Measurements from ENCODE around the gene TBX15.
"Not testable (repeated sequence)": the region's sequence is repeated elsewhere in the genome, so short reads cannot be mapped to it uniquely, and the experiment has no call there.

Gene TBX15

DNA sequence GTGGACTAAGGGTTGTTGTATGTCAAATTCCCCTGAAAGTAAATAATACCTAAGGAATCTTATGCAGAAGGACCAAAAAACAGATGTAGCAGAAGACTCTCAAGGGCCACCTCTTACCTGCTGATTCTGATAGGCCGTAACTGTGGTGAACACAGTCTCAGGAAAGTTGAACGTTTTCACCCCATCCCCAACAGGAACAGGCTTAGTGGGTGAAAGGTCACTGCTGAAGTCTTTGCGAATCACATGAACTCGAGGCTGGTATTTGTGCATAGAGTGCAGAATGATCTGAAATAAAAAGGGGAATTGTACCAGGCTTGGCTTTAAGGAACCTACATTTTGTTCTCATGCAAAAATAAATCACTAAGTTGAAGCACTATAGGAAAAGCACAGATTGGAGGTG lies 64.8 kb downstream of the TBX15 start:
- no peak for DNase-seq

DNA sequence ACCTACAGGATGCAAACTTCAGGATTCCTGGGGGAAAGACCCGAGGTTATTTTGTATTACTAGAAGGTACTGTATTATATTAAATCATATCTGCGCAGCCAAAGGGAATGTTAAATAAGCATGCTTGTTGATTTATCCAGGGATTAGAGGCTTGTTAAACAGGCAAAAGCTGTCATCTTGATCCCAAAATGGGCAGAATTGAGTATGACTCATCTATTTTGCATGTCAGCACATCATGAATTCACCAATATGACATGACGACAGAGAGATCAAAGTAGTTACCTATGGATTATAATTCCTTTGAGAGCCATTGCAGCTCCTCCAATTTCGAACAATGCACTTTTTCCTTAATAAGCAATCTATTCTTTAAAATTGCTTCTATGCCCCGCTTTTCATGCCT lies 66.1 kb downstream of the TBX15 start:
- no peak for DNase-seq

DNA sequence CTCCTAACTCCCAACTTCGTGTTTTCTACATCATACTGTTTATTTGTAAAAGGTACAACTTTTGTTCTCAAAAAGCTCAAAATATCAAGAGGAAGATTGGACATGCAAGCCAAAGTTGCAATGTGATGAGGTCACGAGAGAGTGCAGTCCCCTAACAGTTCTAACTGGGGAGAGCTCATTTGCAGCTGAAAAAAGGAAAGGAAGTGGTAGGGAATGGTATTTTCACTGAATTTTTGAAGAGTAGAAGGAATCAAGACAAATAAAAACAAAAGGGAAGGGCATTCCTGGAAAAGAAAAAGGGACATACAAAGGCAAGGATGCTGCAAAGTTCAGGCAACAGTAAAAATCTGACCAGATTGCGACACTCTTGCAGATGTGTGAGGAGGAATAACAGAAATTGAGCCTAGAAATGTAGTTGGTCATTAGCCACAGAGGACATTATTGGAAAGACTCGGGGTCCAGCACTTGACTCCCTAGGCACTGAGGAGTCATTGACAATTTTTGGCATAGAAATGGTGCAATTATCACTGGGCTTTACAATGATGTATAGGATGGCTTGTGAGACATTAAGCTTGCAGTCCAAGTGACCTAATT lies 67.9 kb downstream of the TBX15 start:
- DNase-seq, result peak; percentile 12

DNA sequence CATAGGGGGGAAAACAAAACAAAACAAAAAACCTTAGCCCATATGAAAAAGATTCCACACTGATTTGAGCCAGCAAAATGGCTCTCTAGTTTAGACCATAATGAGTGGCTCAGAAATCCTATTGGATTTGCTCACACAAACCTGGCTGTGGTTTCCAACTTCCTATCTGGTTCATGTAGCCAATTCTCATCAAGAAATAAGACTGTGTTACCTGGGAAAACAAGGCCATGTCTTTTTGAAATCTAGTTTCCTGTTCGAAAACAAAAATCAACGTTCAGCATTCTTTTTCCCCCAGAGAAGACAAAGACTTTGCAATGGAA lies 69.2 kb downstream of the TBX15 start:
- no peak for DNase-seq

GRCh38 chr1:118918230-118918939 lies 69.8 kb downstream of the TBX15 start:
- no peak for DNase-seq

DNA sequence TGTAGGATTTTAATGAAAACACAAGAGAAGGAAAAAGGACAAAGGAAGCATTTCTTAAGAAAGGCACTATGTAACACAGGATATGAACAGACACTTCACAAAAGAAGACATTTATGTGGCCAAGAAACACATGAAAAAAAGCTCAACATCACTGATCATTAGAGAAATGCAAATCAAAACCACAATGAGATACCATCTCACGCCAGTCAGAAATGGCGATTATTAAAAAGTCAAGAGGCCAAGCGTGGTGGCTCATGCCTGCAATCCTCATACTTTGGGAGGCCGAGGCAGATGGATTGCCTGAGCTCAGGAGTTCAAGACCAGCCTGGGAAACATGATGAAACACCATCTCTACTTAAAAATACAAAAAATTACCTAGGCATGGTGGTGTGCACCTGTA lies 71.8 kb downstream of the TBX15 start:
- not testable (repeated sequence) for DNase-seq

DNA sequence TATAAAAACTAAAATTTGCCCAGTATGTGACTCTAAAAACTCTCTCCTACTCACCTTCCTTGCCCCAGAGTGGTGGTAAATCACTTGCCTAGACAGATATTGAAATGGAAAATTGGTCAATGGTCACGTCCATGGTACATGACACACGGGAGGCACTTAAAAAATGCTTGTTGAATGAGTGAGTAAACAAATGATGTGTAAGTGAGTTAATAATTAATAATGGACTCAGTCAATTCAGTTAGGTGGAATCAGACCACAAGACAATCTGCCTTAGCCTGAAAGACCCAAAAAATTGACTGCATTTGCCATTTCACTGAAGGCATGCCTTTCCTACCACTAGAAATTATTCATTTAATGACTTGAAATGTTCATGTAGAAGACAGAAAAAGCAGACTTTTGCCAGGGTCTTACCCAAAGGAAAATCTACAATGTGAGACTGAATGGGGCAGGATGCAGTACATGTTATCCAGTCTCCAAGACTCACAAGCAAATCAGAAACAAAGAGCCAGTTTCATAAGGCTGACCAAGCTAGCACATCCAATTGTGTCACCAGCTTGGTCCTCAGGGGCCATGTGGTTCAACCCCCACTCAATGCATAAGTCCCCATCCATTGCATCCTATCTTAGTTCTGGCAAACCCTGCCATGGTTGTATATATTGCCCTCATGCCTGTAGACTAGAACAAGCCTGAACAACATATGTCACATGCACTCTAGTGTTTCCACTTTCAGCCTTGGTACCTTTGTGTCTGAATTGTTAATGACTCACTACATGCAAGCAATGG lies 73.6 kb downstream of the TBX15 start:
- no peak for DNase-seq

DNA sequence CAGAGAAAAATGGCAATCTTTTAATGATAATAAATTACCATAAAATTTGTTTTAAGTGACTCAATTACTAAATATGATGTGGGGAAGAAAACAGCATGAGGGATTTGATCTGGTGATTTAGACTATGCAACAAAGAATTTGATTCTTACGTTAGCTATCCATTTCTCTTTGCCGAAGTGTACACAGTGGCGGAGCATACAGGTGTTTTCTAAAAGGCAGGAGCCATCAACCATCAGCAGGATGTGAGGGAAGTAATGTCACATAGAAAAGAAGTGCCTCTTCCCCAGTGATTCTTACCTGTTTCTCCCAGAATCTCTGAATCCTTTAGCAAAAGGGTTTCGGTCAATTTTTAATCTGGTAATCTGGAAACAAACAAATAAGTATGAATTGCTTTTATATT lies 74.3 kb downstream of the TBX15 start:
- DNase-seq, result no peak

DNA sequence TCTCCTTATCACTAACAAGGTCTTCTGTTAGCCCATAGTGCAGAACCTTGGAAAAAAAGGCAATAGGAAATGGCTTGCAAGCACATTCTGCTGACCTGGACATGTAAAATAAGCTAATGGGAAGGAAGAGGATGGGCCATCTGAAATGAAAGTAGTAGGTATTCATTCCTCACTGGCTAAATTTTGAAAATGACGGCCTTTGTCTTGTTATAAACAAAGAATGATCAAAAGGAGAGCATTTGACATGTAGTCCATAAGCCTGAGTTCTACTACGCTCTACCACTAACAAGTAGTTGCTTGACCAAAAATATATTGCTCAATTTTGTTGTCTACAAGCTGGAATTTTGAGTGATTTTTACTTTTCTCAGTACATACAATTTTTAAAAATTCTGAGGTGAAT lies 75.6 kb downstream of the TBX15 start:
- DNase-seq, result no peak

DNA sequence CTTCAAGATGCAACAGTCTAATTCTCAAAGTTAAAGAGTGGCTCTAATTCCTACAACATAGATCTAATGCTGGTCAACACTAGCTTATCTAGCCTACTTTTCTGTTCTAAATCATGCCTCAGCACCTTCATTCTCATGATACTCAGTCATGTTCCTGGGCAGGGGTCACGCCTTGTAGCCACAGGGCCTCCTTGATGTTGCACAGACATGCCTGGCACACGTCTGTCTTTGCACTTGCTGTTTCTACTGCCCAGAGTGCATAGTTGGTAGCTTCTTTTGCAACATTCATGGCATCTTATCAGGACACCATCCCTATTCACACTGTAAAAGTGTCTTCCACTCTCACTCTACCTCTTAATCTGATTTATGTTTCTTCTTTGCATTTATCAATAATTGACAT lies 76.6 kb downstream of the TBX15 start:
- DNase-seq, result no peak

DNA sequence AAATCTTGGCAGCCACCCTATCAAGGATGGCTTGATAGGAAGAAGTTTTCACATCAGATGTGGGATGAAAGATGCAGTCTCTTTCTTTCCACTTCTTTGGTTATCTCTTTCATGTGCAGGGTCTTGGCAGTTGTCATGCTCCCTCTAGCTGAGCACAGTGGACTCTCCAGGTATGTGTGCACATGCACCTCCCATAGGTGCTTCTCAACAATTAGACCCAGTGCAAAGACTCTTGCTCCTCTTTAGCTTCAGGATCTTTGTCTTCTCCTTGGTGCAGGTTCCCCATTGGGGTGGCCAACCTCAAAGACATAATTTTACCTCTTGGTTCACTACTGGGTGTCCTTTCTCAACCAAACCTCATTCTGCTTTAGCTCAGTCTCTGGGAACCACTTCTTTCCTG lies 80.7 kb downstream of the TBX15 start:
- DNase-seq, result no peak

GRCh38 chr1:118905671-118906070 lies 82.5 kb downstream of the TBX15 start:
- DNase-seq, result no peak

DNA sequence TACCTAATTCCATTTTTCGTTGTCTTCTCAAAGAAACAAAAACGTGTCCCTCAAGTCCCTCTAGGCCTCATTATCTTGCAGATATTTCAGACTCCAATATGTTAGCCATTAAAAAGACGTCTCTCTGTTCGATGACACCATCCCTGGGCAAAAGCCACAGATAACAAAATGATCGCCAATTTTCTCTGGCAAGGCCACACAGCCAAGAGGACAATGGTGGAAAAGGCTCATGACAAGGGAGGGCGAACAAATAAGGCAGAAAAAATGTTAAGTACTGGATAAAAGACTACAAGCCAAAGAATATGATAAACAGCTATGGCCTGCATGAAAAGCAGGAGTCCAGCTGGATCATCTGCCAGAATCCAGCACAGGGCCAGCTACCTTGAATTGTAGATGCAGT lies 82.9 kb downstream of the TBX15 start:
- no peak for DNase-seq

GRCh38 chr1:118902711-118903191 lies 85.4 kb downstream of the TBX15 start:
- peak; percentile 47 for DNase-seq

DNA sequence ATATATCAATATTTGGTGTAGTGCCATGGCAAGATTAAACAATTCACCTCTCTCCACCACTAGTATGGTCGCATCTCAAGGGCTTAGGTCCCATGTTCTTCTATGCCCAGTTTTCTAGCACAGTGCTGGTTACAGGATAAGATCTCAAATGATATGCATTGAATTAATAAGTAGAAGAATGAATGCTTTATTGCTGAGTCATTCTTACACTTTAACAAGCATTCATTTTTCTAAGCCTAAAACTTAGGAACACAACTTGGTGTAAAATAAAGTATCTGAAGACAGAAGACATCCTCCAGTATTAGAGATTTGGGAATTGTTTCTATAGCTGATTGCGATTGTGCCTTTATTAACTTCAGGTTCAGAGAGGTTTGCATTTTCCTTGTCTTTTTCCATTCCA lies 85.8 kb downstream of the TBX15 start:
- no peak for DNase-seq

DNA sequence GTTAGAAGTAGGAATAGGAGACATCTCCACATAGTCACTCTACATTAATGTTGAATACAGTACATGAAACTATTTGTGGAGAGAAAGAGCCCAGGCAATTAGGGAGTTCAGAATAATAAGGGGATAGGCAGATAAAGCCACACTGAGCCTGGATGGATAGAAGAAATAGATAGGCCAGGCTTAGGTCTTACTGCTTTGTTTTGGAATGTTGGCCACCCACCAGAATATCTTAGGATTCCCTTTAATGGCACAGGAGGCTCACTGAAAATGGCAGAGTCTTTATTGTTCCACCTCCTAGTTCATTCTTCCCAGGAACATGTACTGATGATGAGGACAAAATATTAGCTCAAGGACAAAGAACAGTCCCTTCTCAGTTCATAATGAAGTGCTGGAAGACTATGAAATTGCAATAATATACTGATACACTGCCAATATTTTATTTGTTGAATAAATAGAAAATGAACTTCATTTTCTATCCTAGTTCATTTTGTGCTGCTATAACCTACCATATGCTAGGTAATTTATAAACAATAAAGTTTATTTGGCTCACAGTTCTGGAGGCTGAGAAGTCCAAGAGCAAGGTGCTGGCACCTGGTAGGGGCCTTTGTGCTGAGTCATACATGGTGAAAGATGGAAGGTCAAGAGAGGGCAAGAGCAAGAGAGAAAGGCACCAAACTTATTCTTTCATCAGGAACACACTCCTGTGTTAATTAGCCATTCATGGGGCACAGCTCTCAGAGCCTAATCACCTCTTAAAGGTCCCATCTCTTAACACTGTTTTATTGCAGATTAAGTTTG lies 87.3 kb downstream of the TBX15 start:
- DNase-seq, result no peak

DNA sequence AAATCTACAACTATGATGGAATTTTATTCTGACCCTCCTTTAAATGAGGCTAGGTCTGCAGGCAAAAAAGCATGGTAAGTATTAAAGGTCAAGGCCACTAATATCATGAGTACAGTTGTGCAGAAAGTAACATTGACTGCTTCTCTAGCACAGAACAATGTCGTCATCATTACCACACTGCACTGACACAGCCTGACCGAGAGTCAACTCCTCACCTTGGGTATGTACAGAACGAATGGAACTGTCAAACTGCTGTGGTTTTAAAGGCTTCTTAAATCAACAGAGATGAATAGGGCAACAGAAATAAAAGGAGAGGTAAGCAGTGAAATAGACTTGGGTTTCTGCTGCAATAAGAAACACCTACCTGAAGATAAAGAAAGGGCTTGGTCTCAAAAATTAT lies 88.8 kb downstream of the TBX15 start:
- DNase-seq, result no peak

- no peak for DNase-seq
Measured at GRCh38 chr1:118898712-118899111, 89.4 kb downstream of the TBX15 start.

- no peak for DNase-seq
Measured at GRCh38 chr1:118896416-118896815, 91.7 kb downstream of the TBX15 start.

DNA sequence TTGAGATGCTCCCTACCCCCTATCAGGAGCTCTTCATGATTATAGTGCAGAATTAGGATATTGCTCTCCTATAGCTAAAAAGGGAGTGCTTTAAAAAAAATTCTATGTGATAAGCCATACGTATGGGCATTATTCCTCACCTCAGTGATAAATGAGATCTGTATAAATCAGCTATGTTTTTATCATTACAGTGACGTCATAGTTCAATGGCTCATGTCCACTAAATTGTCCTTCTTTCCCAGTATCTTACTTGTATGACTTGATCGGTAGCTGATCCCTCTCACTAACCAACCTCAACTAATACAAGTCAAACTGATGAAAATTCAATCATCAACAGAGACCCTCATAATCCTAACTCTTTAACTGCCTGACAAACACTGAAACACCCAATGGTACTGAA lies 93.3 kb downstream of the TBX15 start:
- DNase-seq, result no peak

GRCh38 chr1:118890851-118891384 lies 97.2 kb downstream of the TBX15 start:
- no peak for DNase-seq

DNA sequence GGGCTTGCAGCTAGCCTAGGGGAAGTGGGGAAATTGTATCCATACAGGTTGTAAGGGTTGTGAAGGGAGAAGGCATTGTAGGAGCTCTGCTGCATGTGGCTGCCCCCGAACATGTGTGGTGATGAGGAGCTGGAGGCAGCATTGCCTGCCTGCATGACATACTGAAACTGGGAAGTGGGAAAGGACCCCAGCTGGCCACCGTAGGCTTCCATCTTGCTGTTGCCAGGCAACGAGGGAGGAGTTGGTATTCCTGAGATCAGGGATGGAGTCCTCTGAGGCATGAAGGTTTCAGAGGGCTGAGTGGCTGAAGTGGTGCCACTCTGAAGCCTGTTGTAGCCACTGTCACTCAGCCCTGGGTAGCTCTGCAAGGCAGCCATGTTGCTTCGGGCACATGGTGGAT lies 103.2 kb downstream of the TBX15 start:
- no peak for DNase-seq

GRCh38 chr1:118881751-118882150 lies 106.4 kb downstream of the TBX15 start:
- no peak for DNase-seq

All from EL (cell line).